ENCODE data around the gene SMIM20. TPM values are rescaled to one million over a fixed set of nuclear protein-coding genes. Genes with fewer than 3 reads are reported as not detected.

SMIM20 gene
- total and polyA plus RNA-seq, 2 of the 4 experiments (the other 2 are of a cell fraction) = 13.6 to 23.1 TPM

DNA sequence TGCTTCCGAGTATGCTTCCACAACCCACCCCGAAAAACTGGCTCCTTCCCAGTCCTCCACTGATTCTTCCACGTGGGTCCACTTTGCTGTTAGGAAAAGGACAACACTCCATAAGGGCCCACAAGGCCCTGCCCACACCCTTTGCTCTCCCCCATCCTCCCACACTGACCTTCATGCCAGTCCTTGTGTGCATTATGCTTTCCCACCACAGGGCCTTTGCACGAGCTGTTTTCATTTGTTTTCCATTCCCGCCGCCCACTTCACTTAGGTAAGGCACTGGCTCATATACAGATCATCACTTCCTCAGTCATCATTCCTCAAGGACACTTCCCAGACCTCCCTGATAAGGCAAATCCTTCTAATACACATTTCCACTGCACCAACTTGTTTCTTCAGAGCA lies 34.4 kb upstream of the SMIM20 start:
- Histone ChIP-seq H3K4me2 (ENCODE audit: low read depth, low read length) (no peak overlapping the region), H2BK20ac (ENCODE audit: low read depth, low read length) (no peak overlapping the region), H3K79me1 (ENCODE audit: low read depth in 1 of 2, low read length in 2 of 2) (no peaks in the 10 kb centered on the region), H3K14ac (replicated peaks; ENCODE audit: low read depth, low read length) (no peak overlapping the region), H3K27ac (ENCODE audit: insufficient read depth, low read length) (no peak overlapping the region), H4K5ac (ENCODE audit: low read depth, low read length) (no peak overlapping the region), H3K4me1 (ENCODE audit: control insufficient read depth, insufficient read depth, low read length) (peaks cover 17% of the 10 kb centered on the region), H3K27me3 (ENCODE audit: control insufficient read depth, insufficient read depth, low read length) (no peaks in the 10 kb centered on the region), H3K9me1 (ENCODE audit: insufficient read depth, low read length) (peaks cover 9% of the 10 kb centered on the region; the same call in 1 of the 2 replicates), H2BK120ac (ENCODE audit: low read depth, low read length) (no peak overlapping the region), H3K9ac (ENCODE audit: low read depth, low read length) (no peak overlapping the region), H2AFZ (replicated peaks; ENCODE audit: low read length, poor library complexity) (no peak overlapping the region), H3K4ac (ENCODE audit: low read depth, low read length) (no peak overlapping the region), H2AK5ac (ENCODE audit: low read depth, low read length) (no peak overlapping the region), H3K18ac (ENCODE audit: low read depth, low read length) (no peak overlapping the region), H3K56ac (ENCODE audit: extremely low read depth, insufficient read depth, low read length) (no peak overlapping the region), H2BK15ac (ENCODE audit: low read depth, low read length) (no peak overlapping the region), H4K8ac (ENCODE audit: low read depth in 2 of 2, low read length in 2 of 2) (no peak overlapping the region), H3K9me3 (ENCODE audit: control insufficient read depth, insufficient read depth, low read length) (peaks cover 3% of the 10 kb centered on the region; the same call in 1 of the 2 replicates), H3K36me3 (ENCODE audit: control insufficient read depth, insufficient read depth, low read length) (no peaks in the 10 kb centered on the region), H2AK9ac (replicated peaks; ENCODE audit: low read depth, low read length, poor library complexity) (no peak overlapping the region), H2BK5ac (ENCODE audit: low read depth, low read length, poor library complexity, severe bottlenecking) (no peak overlapping the region), H4K20me1 (ENCODE audit: insufficient read depth, low read length) (no peaks in the 10 kb centered on the region), H3K23ac (ENCODE audit: low read depth, low read length) (no peak overlapping the region), H3K4me3 (ENCODE audit: insufficient read depth, low read depth, low read length) (no peak overlapping the region), H4K91ac (ENCODE audit: insufficient read depth, low read depth, low read length) (no peak overlapping the region)
- no TSS peak for BruUV-seq (replicated peaks)
- CTCF ChIA-PET = no interaction called here
- dilution Hi-C loops (cut with HindIII; ENCODE audit: low sequenced_read_pairs, unreplicated experiment) (no loop called here), intact Hi-C loops (cut with micrococcal nuclease) (no loop called here), in situ Hi-C loops (cut with MboI; ENCODE audit: low sequenced_read_pairs) (no loop called here)
- DNase-seq (no peak), ATAC-seq (ENCODE audit: low read depth) (no peak)
- POLR2A ChIA-PET (ENCODE audit: unreplicated experiment) = no interaction called here
- no peak for TF ChIP-seq NFE2L2 (IDR thresholded peaks at IDR 0.05; ENCODE audit: low read depth, low read length)
- TF ChIP-seq BHLHE40 (IDR thresholded peaks at IDR 0.05; ENCODE audit: low read depth, low read length) = no peak
- TF ChIP-seq RFX5 (IDR thresholded peaks at IDR 0.05; ENCODE audit: low read depth, low read length) = no peak
- TF ChIP-seq MXI1 (IDR thresholded peaks at IDR 0.05; ENCODE audit: borderline replicate concordance, low read depth, low read length) = no peak
- no peak for TF ChIP-seq ELK1 (IDR thresholded peaks at IDR 0.05; ENCODE audit: borderline replicate concordance, low read depth, low read length)
- no peak for TF ChIP-seq POLR2A (IDR thresholded peaks at IDR 0.05; ENCODE audit: low read depth, low read length)
- no peak for TF ChIP-seq CHD1 (IDR thresholded peaks at IDR 0.05; ENCODE audit: low read depth, low read length)
- no peak for TF ChIP-seq CEBPB (IDR thresholded peaks at IDR 0.05; ENCODE audit: low read depth, low read length)
- TF ChIP-seq MAFK (IDR thresholded peaks at IDR 0.05; ENCODE audit: low read depth, low read length) = no peak
- TF ChIP-seq USF2 (IDR thresholded peaks at IDR 0.05; ENCODE audit: low read depth, low read length) = no peak
- no peak for TF ChIP-seq SMC3 (IDR thresholded peaks at IDR 0.05; ENCODE audit: low read depth, low read length)
- TF ChIP-seq MAZ (IDR thresholded peaks at IDR 0.05; ENCODE audit: borderline replicate concordance, low read depth, low read length) = no peak
- no peak for TF ChIP-seq CTCF (conservative IDR thresholded peaks at IDR 0.05; ENCODE audit: low read depth, low read length)
- TF ChIP-seq RAD21 (IDR thresholded peaks at IDR 0.05; ENCODE audit: low read length) = no peak
- no peak for TF ChIP-seq FOS (IDR thresholded peaks at IDR 0.05; ENCODE audit: low read depth, low read length)
- 84% methylated on average over 6 of the region's 6 CpGs; no CpG with 5 or more reads in 1 of the 2 experiments for WGBS, 2 experiments (ENCODE audit: extremely low coverage in 2 of 2, insufficient read length in 1 of 2)

All from IMR-90 (cell line).